ENCODE results near the gene ELMO3. TPM values are rescaled to one million over a fixed set of nuclear protein-coding genes. Genes with fewer than 3 reads are reported as not detected.
A peak's percentile ranks its signal among the peaks of the same experiment; 100 is the strongest.

ELMO3 gene
- total RNA-seq, 4 donors from 2014 or later: 1.6 to 5.4 TPM; not detected in 2

GRCh38 chr16:67250045-67250327 lies 51.1 kb downstream of the ELMO3 start:
- Histone ChIP-seq H3K4me1 (peaks cover 0 to 15% of the 10 kb centered on the region in 2 donors), H3K27me3 (peaks cover 0 to 3% of the 10 kb centered on the region in 2 donors), H3K27ac (no peak overlapping the region), H3K9me3 (no peaks in the 10 kb centered on the region), H3K4me3 (no peak overlapping the region), H3K36me3 (no peaks in the 10 kb centered on the region)
- DNase-seq: no peak
- TF ChIP-seq POLR2A (IDR thresholded peaks at IDR 0.05): no peak
- TF ChIP-seq, protein P1, sequence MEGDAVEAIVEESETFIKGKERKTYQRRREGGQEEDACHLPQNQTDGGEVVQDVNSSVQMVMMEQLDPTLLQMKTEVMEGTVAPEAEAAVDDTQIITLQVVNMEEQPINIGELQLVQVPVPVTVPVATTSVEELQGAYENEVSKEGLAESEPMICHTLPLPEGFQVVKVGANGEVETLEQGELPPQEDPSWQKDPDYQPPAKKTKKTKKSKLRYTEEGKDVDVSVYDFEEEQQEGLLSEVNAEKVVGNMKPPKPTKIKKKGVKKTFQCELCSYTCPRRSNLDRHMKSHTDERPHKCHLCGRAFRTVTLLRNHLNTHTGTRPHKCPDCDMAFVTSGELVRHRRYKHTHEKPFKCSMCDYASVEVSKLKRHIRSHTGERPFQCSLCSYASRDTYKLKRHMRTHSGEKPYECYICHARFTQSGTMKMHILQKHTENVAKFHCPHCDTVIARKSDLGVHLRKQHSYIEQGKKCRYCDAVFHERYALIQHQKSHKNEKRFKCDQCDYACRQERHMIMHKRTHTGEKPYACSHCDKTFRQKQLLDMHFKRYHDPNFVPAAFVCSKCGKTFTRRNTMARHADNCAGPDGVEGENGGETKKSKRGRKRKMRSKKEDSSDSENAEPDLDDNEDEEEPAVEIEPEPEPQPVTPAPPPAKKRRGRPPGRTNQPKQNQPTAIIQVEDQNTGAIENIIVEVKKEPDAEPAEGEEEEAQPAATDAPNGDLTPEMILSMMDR (IDR thresholded peaks at IDR 0.05): no peak
- intact Hi-C loops (cut with DNase I; ENCODE audit: low total_unique reads): no loop called here

DNA sequence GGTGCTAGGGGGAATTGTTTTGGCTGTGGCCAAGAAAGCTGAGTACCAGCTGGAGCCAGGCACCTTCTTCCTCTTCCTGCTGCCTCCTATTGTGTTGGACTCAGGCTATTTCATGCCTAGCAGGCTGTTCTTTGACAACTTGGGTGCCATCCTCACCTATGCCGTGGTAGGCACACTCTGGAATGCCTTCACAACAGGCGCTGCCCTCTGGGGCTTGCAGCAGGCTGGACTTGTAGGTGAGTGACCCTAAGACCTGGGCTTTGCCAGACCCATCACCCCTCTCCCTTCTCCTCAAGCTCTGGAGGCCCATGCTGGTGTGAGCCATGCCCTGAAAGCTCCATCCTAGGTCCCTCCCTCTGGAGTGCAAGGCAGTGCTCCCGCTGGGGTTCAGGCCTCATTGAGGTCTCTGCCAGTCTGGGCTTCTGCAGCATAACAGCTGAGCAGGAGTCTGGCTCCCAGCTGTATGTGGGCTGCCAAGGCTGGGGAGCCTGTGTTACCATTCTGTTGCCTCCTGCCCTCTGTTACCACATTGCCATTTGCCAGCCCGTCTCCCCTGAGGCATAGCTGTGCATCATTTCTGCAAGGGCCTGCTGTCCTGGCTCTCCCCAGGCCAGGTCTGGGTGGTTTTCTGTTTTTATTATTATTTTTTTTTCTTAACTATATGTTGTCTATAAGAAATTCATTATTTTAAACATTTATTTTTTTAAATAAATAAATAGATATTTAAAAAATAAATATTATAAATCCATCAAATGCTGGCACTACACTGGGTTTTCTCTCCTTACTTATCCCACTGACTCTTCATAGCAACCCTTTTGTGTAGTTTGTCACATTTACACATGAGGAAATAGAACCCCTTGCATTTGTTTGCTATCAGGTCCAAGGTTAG lies 53.9 kb downstream of the ELMO3 start:
- Histone ChIP-seq H3K4me1 (peaks cover 0 to 13% of the 10 kb centered on the region in 2 donors), H3K4me3 (no peak overlapping the region), H3K36me3 (no peaks in the 10 kb centered on the region), H3K27ac (no peak overlapping the region), H3K9me3 (no peaks in the 10 kb centered on the region), H3K27me3 (peaks cover 0 to 3% of the 10 kb centered on the region in 2 donors)
- TF ChIP-seq, protein P1 (IDR thresholded peaks at IDR 0.05): no peak
- no peak for TF ChIP-seq POLR2A (IDR thresholded peaks at IDR 0.05)
- DNase-seq: no peak
- intact Hi-C loops (cut with DNase I; ENCODE audit: low total_unique reads): no loop called here

MicroRNA genes within 50 kb of the gene (microRNA counts, 767-probe panel; counts per million panel counts)
- microRNA hsa-miR-328: 0 counts per million in 2 donors

Small RNA genes lying within 50 kb of the gene (microRNA-seq; reads per million reads assigned to microRNA genes)
- gene MIR328 (ENCODE audit: borderline microRNAs expressed, borderline replicate concordance): 419 reads per million, percentile 72 among the genes with 10 or more reads in this experiment

Small RNA genes lying within 50 kb of the gene (small RNA-seq; reads per million reads assigned to genes)
- 3.4 reads per million, percentile 83 among the genes with 10 or more reads in this experiment for gene MIR328

Other genes starting within 250 kb of the ELMO3 start
- 1 to 10 TPM in 2 of 4 donors, under 1 TPM in 2; 0.51 to 2.8 (median 0.86) TPM for gene CES3, start 237.9 kb upstream of the ELMO3 start, total RNA-seq
- 1 to 10 TPM in 3 of 4 donors, under 1 TPM in 1; 0.29 to 9.6 (median 5.4) TPM for gene CES4A, start 210.5 kb upstream of the ELMO3 start, total RNA-seq
- gene CBFB, start 170.0 kb upstream of the ELMO3 start, total RNA-seq: 100 to 1,000 TPM in 1 of 4 donors, 10 to 100 TPM in 3; 42.1 to 108 (median 75.9) TPM
- gene PHAF1, start 89.2 kb upstream of the ELMO3 start, total RNA-seq: 10 to 100 TPM; 12.3 to 27.1 (median 21.1) TPM
- gene B3GNT9, start 48.1 kb upstream of the ELMO3 start, total RNA-seq: 10 to 100 TPM in 3 of 4 donors, 1 to 10 TPM in 1; 2.4 to 40.1 (median 15.1) TPM
- 10 to 100 TPM in 2 of 4 donors, 1 to 10 TPM in 2; 2.6 to 21.0 (median 10.6) TPM for gene TRADD, start 39.2 kb upstream of the ELMO3 start, total RNA-seq
- 10 to 100 TPM in 2 of 4 donors, 1 to 10 TPM in 1, not detected in 1; 2.6 to 47.4 (median 14.1) TPM for gene FBXL8, start 39.2 kb upstream of the ELMO3 start, total RNA-seq
- 10 to 100 TPM in 3 of 4 donors, not detected in 1; 11.3 to 51.9 (median 42.3) TPM for gene HSF4, start 34.4 kb upstream of the ELMO3 start, total RNA-seq
- gene NOL3, start 28.6 kb upstream of the ELMO3 start, total RNA-seq: 10 to 100 TPM in 2 of 4 donors, 1 to 10 TPM in 2; 3.3 to 29.7 (median 17.0) TPM
- gene MATCAP1, start 15.2 kb upstream of the ELMO3 start, total RNA-seq: 10 to 100 TPM; 10.9 to 35.4 (median 20.5) TPM
- gene EXOC3L1, start 9.0 kb upstream of the ELMO3 start, total RNA-seq: 1 to 10 TPM in 3 of 4 donors, under 1 TPM in 1; 0.29 to 5.1 (median 1.8) TPM
- 100 to 1,000 TPM in 1 of 4 donors, 10 to 100 TPM in 3; 49.2 to 294 (median 77.1) TPM for gene E2F4, start 7.0 kb upstream of the ELMO3 start, total RNA-seq
- 10 to 100 TPM; 10.2 to 57.9 (median 27.3) TPM for gene TMEM208, start 28.0 kb downstream of the ELMO3 start, total RNA-seq
- 10 to 100 TPM in 3 of 4 donors, 1 to 10 TPM in 1; 2.3 to 37.6 (median 11.8) TPM for gene FHOD1, start 48.4 kb downstream of the ELMO3 start, total RNA-seq
- 1 to 10 TPM in 2 of 4 donors, under 1 TPM in 1, not detected in 1; 0.55 to 1.9 (median 1.3) TPM for gene SLC9A5, start 49.8 kb downstream of the ELMO3 start, total RNA-seq
- 10 to 100 TPM in 2 of 4 donors, 1 to 10 TPM in 2; 6.8 to 45.3 (median 17.1) TPM for gene PLEKHG4, start 80.4 kb downstream of the ELMO3 start, total RNA-seq
- gene KCTD19, start 127.6 kb downstream of the ELMO3 start, total RNA-seq: 1 to 10 TPM in 1 of 4 donors, under 1 TPM in 2, not detected in 1; 0.51 to 1.0 (median 0.55) TPM
- 1 to 10 TPM in 1 of 4 donors, under 1 TPM in 1, not detected in 2; 0.46 to 2.8 TPM for gene LRRC36, start 127.7 kb downstream of the ELMO3 start, total RNA-seq
- gene TPPP3, start 194.4 kb downstream of the ELMO3 start, total RNA-seq: 10 to 100 TPM; 13.4 to 26.6 (median 16.2) TPM
- gene ZDHHC1, start 217.3 kb downstream of the ELMO3 start, total RNA-seq: 10 to 100 TPM; 14.7 to 30.6 (median 25.6) TPM
- gene HSD11B2, start 232.0 kb downstream of the ELMO3 start, total RNA-seq: 10 to 100 TPM in 2 of 4 donors, 1 to 10 TPM in 2; 1.2 to 82.1 (median 9.7) TPM